K562 (cell line): Measurements from ENCODE around the gene EGFL7. TPM values are rescaled to one million over a fixed set of nuclear protein-coding genes. Genes with fewer than 3 reads are reported as not detected.

Experiments
- ATAC-seq: fragments of 200-7000 bp; cut with Tn5 transposase; 3 replicates; pipeline ENCODE4 v1.9.1; 2020; ENCODE audit warnings: moderate library complexity
- BruUV-seq: library from RNA; stranded (reverse); fragments of 400-500 nt; replicated peaks from 2 replicates; lab custom pipeline; 2021; lab: Mats Ljungman, UMichigan
- CTCF ChIA-PET: fragments of 300-600 bp; formaldehyde crosslinking; extraction: SDS; loops from one replicate; lab custom pipeline; 2021; ENCODE audit warnings: low intra/inter-chr PET ratio; lab: Yijun Ruan, JAX
- POLR2A ChIA-PET: fragments of 300-600, 350-650 bp; sonication (Branson Sonifier 250); formaldehyde crosslinking; extraction: SDS; loops from one replicate; lab custom pipeline; 2021; ENCODE audit warnings: antibody characterized with exemption, inconsistent platforms; lab: Yijun Ruan, JAX
- DNase-seq, 4 experiments: peaks; one replicate each; pipeline versions ENCODE4 v3.0.0 to v3.0.0-alpha.2; 2011 to 2018; ENCODE audit warnings: low spot score in 3 of 4, mixed read lengths in 3 of 4; ENCODE audit errors: extremely low read depth in 1 of 4
- FAIRE-seq: peaks from 2 replicates; lab custom pipeline; 2011; peaks lifted over from hg19 to GRCh38; lab: Jason Lieb, UNC
- H2AFZ ChIP-seq: 2 replicates; pipeline ENCODE4 v1.6.0; 2011; ENCODE audit warnings: low read depth, low read length, control low read depth, inconsistent platforms
- H3K27ac ChIP-seq: fragments of 200-600 bp; 3 replicates; pipeline ENCODE4 v1.8.0; 2011; ENCODE audit warnings: low read depth, mild to moderate bottlenecking, control low read depth, inconsistent platforms, low read length, moderate library complexity, mixed read lengths; ENCODE audit errors: extremely low read depth
- H3K27me3 ChIP-seq, 2 experiments: fragments of 300-600 bp in 1 of 2; 2 replicates in 1 of 2; 3 replicates in 1 of 2; pipeline versions ENCODE4 v1.6.0 to v1.8.0; 2011; ENCODE audit warnings: inconsistent platforms in 2 of 2, low read length in 2 of 2, mild to moderate bottlenecking in 1 of 2, mixed read lengths in 1 of 2, moderate library complexity in 1 of 2; ENCODE audit not compliant: control insufficient read depth in 2 of 2, insufficient read depth in 2 of 2
- H3K36me3 ChIP-seq: fragments of 300-600 bp; 3 replicates; pipeline ENCODE4 v1.8.0; 2011; ENCODE audit warnings: mild to moderate bottlenecking, low read length, inconsistent platforms; ENCODE audit not compliant: control insufficient read depth, insufficient read depth
- H3K4me1 ChIP-seq, 2 experiments: fragments of 200-600 bp in 1 of 2; replicated peaks in 1 of 2; 2 replicates in 1 of 2; 3 replicates in 1 of 2; pipeline versions ENCODE4 v1.5.1 to v1.8.0; 2011; ENCODE audit warnings: inconsistent platforms in 2 of 2, low read length in 2 of 2, mild to moderate bottlenecking in 1 of 2, mixed read lengths in 1 of 2, moderate library complexity in 1 of 2; ENCODE audit not compliant: control insufficient read depth in 2 of 2, insufficient read depth in 2 of 2
- H3K4me2 ChIP-seq: 2 replicates; pipeline ENCODE4 v1.6.1; 2011; ENCODE audit warnings: low read length, control low read depth, inconsistent platforms, mixed read lengths; ENCODE audit not compliant: insufficient read depth
- H3K4me3 ChIP-seq: fragments of 200-600 bp; sonication (generic), shearing (Covaris generic); 2 replicates; pipeline ENCODE4 v1.5.1; 2016; ENCODE audit warnings: control low read depth, inconsistent platforms
- H3K79me2 ChIP-seq: fragments of 200-600 bp; 3 replicates; pipeline ENCODE4 v1.8.0; 2011; ENCODE audit warnings: low read length, inconsistent platforms; ENCODE audit not compliant: control insufficient read depth, insufficient read depth
- H3K9ac ChIP-seq, 2 experiments: 2 replicates each; pipeline versions ENCODE4 v1.6.0 to v1.6.1; 2011; ENCODE audit warnings: low read depth in 2 of 2, low read length in 2 of 2, control low read depth in 1 of 2, inconsistent platforms in 1 of 2, mild to moderate bottlenecking in 1 of 2, mixed read lengths in 1 of 2; ENCODE audit not compliant: insufficient read depth in 1 of 2
- H3K9me1 ChIP-seq: one replicate; pipeline ENCODE4 v1.6.0; 2011; ENCODE audit warnings: inconsistent platforms, mild to moderate bottlenecking, low read length, moderate library complexity; ENCODE audit not compliant: control insufficient read depth, insufficient read depth
- H3K9me3 ChIP-seq: replicated peaks from 2 replicates; pipeline ENCODE4 v1.5.1; 2011; ENCODE audit warnings: low read depth, low read length, inconsistent platforms; ENCODE audit not compliant: control insufficient read depth, insufficient read depth
- H4K20me1 ChIP-seq: replicated peaks from 2 replicates; pipeline ENCODE4 v1.6.1; 2011; ENCODE audit warnings: low read length, inconsistent platforms, mixed read lengths; ENCODE audit not compliant: control insufficient read depth, insufficient read depth
- ARID3A ChIP-seq: IDR thresholded peaks from 2 replicates; pipeline ENCODE4 v1.6.1; 2012; ENCODE audit warnings: low read depth, low read length, improper control_type of control experiment, borderline replicate concordance
- ERF ChIP-seq: fragments of 450-650 bp; formaldehyde crosslinking; IDR thresholded peaks from 2 replicates; pipeline ENCODE4 v1.4.0; 2020; ENCODE audit warnings: mild to moderate bottlenecking, mixed read lengths
- GTF2F1 ChIP-seq: IDR thresholded peaks from 2 replicates; pipeline ENCODE4 v1.6.1; 2011; ENCODE audit warnings: low read depth, low read length, improper control_type of control experiment
- JUN ChIP-seq, 2 experiments: sonication (generic) in 1 of 2; formaldehyde crosslinking in 1 of 2; IDR thresholded peaks; 2 replicates each; pipeline versions ENCODE4 v1.6.1 to v1.8.0; 2012 to 2022; ENCODE audit warnings: borderline replicate concordance in 2 of 2, mild to moderate bottlenecking in 2 of 2, improper control_type of control experiment in 1 of 2, low read depth in 1 of 2, low read length in 1 of 2, missing genetic modification reagents in 1 of 2
- KLF6 ChIP-seq: fragments of 250-450 bp; sonication (Bioruptor Pico); IDR thresholded peaks from 2 replicates; pipeline ENCODE4 v1.4.0; 2020; ENCODE audit warnings: mild to moderate bottlenecking, moderate library complexity, borderline replicate concordance
- NELFE ChIP-seq: IDR thresholded peaks from 2 replicates; pipeline ENCODE4 v1.6.1; 2011; ENCODE audit warnings: mild to moderate bottlenecking; ENCODE audit not compliant: insufficient read depth, insufficient read length
- RNF219 ChIP-seq: fragments of 250-450 bp; sonication (Bioruptor Pico); IDR thresholded peaks from 2 replicates; pipeline ENCODE4 v1.5.0; 2022; ENCODE audit warnings: mild to moderate bottlenecking
- SETDB1 ChIP-seq: IDR thresholded peaks from one replicate; pipeline ENCODE4 v1.6.1; 2012; ENCODE audit warnings: low read length, control low read depth, inconsistent platforms
- SMARCA4 ChIP-seq: fragments of 450-650 bp; IDR thresholded peaks from 2 replicates; pipeline ENCODE4 v1.6.1; 2016
- SNRNP70 ChIP-seq: fragments of 200-400 bp; formaldehyde crosslinking; optimal IDR thresholded peaks from 2 replicates; pipeline ENCODE3; 2017; ENCODE audit warnings: low read depth, low read length
- SRSF3 ChIP-seq: fragments of 200-400 bp; formaldehyde crosslinking; IDR thresholded peaks from 2 replicates; pipeline ENCODE4 v1.6.1; 2016; ENCODE audit warnings: mild to moderate bottlenecking, low read length, moderate library complexity; ENCODE audit not compliant: insufficient read depth
- THRAP3 ChIP-seq: fragments of 450-650 bp; IDR thresholded peaks from 2 replicates; pipeline ENCODE4 v1.6.1; 2016; ENCODE audit warnings: mild to moderate bottlenecking, inconsistent platforms, borderline replicate concordance
- ZBTB11 ChIP-seq, 3 experiments: fragments of 200-800 bp in 1 of 3; fragments of 250-450 bp in 1 of 3; fragments of 450-650 bp in 1 of 3; sonication (Bioruptor Pico) in 1 of 3; sonication (Bioruptor generic) in 1 of 3; formaldehyde crosslinking in 1 of 3; IDR thresholded peaks; 2 replicates each; pipeline versions ENCODE4 v1.6.1 to v1.8.0; 2016 to 2022; ENCODE audit warnings: mild to moderate bottlenecking in 2 of 3, missing genetic modification characterization in 2 of 3, missing compliant biosample characterization in 1 of 3, moderate library complexity in 1 of 3
- ZNF431 ChIP-seq: sonication (generic); formaldehyde crosslinking; IDR thresholded peaks from 2 replicates; pipeline ENCODE4 v1.8.0; 2022; ENCODE audit warnings: mild to moderate bottlenecking, missing genetic modification reagents
- ZNF584 ChIP-seq: fragments of 200-800 bp; sonication (Bioruptor generic); IDR thresholded peaks from 2 replicates; pipeline ENCODE4 v1.6.1; 2016; ENCODE audit warnings: low read depth, mild to moderate bottlenecking, missing genetic modification characterization, missing compliant biosample characterization
- WGBS: fragments of 100-300 bp; shearing (Covaris generic); methylation state at CpG from one replicate; pipeline ENCODE4 v1.1.6; 2016; ENCODE audit warnings: low coverage, mixed read lengths; ENCODE audit not compliant: insufficient coverage; ENCODE audit errors: missing lambda C conversion rate; 5-methylcytosine and 5-hydroxymethylcytosine counted together
- in situ Hi-C: fragments of 300-500 bp; cut with MboI; formaldehyde crosslinking; loops from 4 replicates; pipeline ENCODE4 v1.15.0; 2018; ENCODE audit warnings: inconsistent platforms, mixed read lengths
- intact Hi-C: fragments of 100-400 bp; cut with micrococcal nuclease; formaldehyde crosslinking; loops from 2 replicates; pipeline ENCODE4 v1.14.2; 2022
- polyA plus RNA-seq, 8 experiments: library from polyadenylated mRNA; depleted of rRNA in 4 of 8; stranded (reverse) in 5 of 8; unstranded in 3 of 8; fragments of >200 nt; fragmentation: Nextera tagmentation in 2 of 8; fragmentation: Illumina TruSeq in 1 of 8; extraction: Ambion mirVana in 2 of 8; extraction: Trizol in 1 of 8; gene quantifications; 2 replicates each; pipeline versions ENCODE4 v1.2.1 to v1.2.3, GENCODE V29; 2011 to 2014; ENCODE audit warnings: inconsistent platforms in 1 of 8, missing spikeins in 1 of 8
- total RNA-seq, 7 experiments: library from RNA; depleted of rRNA in 6 of 7; stranded (reverse); fragments of >200 nt in 6 of 7; fragmentation: Illumina TruSeq in 2 of 7; extraction: Trizol in 2 of 7; gene quantifications; 2 replicates each; pipeline versions ENCODE4 v1.2.1 to v1.2.3, GENCODE V29; 2011 to 2021; ENCODE audit warnings: low replicate concordance in 1 of 7

Gene EGFL7
- total and polyA plus RNA-seq, 9 of the 15 experiments (the other 6 are each of a cell fraction or from before 2014, with no cell fraction given) = 1.5 to 286 (median 55.5) TPM

GRCh38 chr9:136701668-136702053, 38.9 kb downstream of the EGFL7 start:
- ChIA-PET POLR2A (no interaction called here), CTCF (no interaction called here)
- Histone ChIP-seq H3K36me3 (no peaks in the 10 kb centered on the region), H4K20me1 (no peaks in the 10 kb centered on the region), H3K9ac (peak overlapping the region; percentile 51 to 86; a peak in 3 of 4 replicates), H3K9me1 (no peaks in the 10 kb centered on the region), H3K9me3 (no peaks in the 10 kb centered on the region), H3K4me3 (no peak overlapping the region), H3K27me3 (no peaks in the 10 kb centered on the region), H2AFZ (peak overlapping the region; percentile 96; the same call in 1 of the 2 replicates), H3K4me2 (no peak overlapping the region), H3K27ac (no peak overlapping the region), H3K4me1 (peaks cover 12 to 22% of the 10 kb centered on the region in 2 experiments; a peak in 4 of 5 replicates), H3K79me2 (no peaks in the 10 kb centered on the region)
- ATAC-seq (no peak; the same call in 2 of the 3 replicates), DNase-seq (no peak), FAIRE-seq (no peak)
- in situ Hi-C loops = no loop called here
- WGBS = 71% methylated on average over 9 of the region's 10 CpGs
- BruUV-seq = no TSS peak
- intact Hi-C loops = no loop called here
- TF ChIP-seq ZBTB11 (CRISPR knock-in tag; IDR thresholded peaks at IDR 0.05) (no peak), SNRNP70 (no peak), JUN (IDR thresholded peaks at IDR 0.05; ENCODE audit: borderline replicate concordance, low read depth, low read length) (no peak), JUN (CRISPR knock-in tag; IDR thresholded peaks at IDR 0.05; ENCODE audit: borderline replicate concordance) (no peak), SRSF3 (no peak), KLF6 (CRISPR knock-in tag) (no peak), ERF (CRISPR knock-in tag) (no peak), ZNF431 (CRISPR knock-in tag) (no peak), ZNF584 (CRISPR knock-in tag) (no peak), ARID3A (no peak), GTF2F1 (no peak), THRAP3 (no peak), RNF219 (no peak), SMARCA4 (no peak), NELFE (no peak), SETDB1 (no peak)
